NCI-H2029 treated with DMSO at 0.1 percent for 48 hours (cell line): ENCODE measurements around the gene TMEM17.

ENCODE experiments used
- DNase-seq: peaks from one replicate; lab custom pipeline; 2025; lab: John Stamatoyannopoulos, UW

Gene TMEM17

GRCh38 chr2:62455957-62456692, 49.9 kb downstream of the TMEM17 start:
- DNase-seq, result no peak

GRCh38 chr2:62453955-62454354, 52.0 kb downstream of the TMEM17 start:
- DNase-seq, result no peak

- DNase-seq, result no peak
Measured at GRCh38 chr2:62452701-62453454, 53.1 kb downstream of the TMEM17 start.

GRCh38 chr2:62450716-62451191, 55.2 kb downstream of the TMEM17 start:
- DNase-seq, result no peak
